GM23338 (cell line): ENCODE measurements around the gene SPG7. TPM values are rescaled to one million over a fixed set of nuclear protein-coding genes. Genes with fewer than 3 reads are reported as not detected.

Experiments used
- polyA plus RNA-seq: library from polyadenylated mRNA; unstranded; fragments of >200 nt; fragmentation: Nextera tagmentation; extraction: Ambion mirVana; gene quantifications from 2 replicates; pipeline ENCODE4 v1.2.1, GENCODE V29; 2016
- small RNA-seq: library from RNA; depleted of rRNA; stranded (forward); fragments of <200 nt; gene quantifications from one replicate; pipeline ENCODE3, GENCODE V24; 2014; ENCODE audit warnings: low replicate concordance
- total RNA-seq: library from RNA; depleted of rRNA; stranded (reverse); fragments of >200 nt; shearing (Covaris generic); gene quantifications from 2 replicates; pipeline ENCODE4 v1.2.3, GENCODE V29; 2014; rRNA removed

The SPG7 gene
- total and polyA plus RNA-seq, 2 experiments from 2014 or later, result 77.1 to 267 TPM

Small RNA genes lying within 50 kb of the gene (small RNA-seq; reads per million reads assigned to genes)
- gene SNORD68, result not detected

Other genes starting within 250 kb of the SPG7 start
- gene ANKRD11, start 17.8 kb upstream of the SPG7 start, total RNA-seq, result 114 and 159 TPM in 2 replicates
- gene ANKRD11, start 17.8 kb upstream of the SPG7 start, polyA plus RNA-seq, result 130 and 140 TPM in 2 replicates
- gene RPL13, start 52.3 kb downstream of the SPG7 start, total RNA-seq, result 3,617 and 4,677 TPM in 2 replicates
- gene RPL13, start 52.3 kb downstream of the SPG7 start, polyA plus RNA-seq, result 3,489 and 3,901 TPM in 2 replicates
- gene CPNE7, start 67.4 kb downstream of the SPG7 start, total RNA-seq, result 15.7 and 18.4 TPM in 2 replicates
- 10.0 and 11.2 TPM in 2 replicates for gene CPNE7, start 67.4 kb downstream of the SPG7 start, polyA plus RNA-seq
- 0.93 and 2.3 TPM in 2 replicates for gene DPEP1, start 105.2 kb downstream of the SPG7 start, total RNA-seq
- 0.38 and 1.7 TPM in 2 replicates for gene DPEP1, start 105.2 kb downstream of the SPG7 start, polyA plus RNA-seq
- gene CHMP1A, start 149.3 kb downstream of the SPG7 start, total RNA-seq, result 60.1 and 81.9 TPM in 2 replicates
- 42.3 TPM in 2 replicates for gene CHMP1A, start 149.3 kb downstream of the SPG7 start, polyA plus RNA-seq
- 5.8 and 6.6 TPM in 2 replicates for gene SPATA33, start 149.4 kb downstream of the SPG7 start, total RNA-seq
- 13.9 and 17.4 TPM in 2 replicates for gene SPATA33, start 149.4 kb downstream of the SPG7 start, polyA plus RNA-seq
- 53.2 and 64.6 TPM in 2 replicates for gene CDK10, start 178.3 kb downstream of the SPG7 start, total RNA-seq
- 79.0 and 88.0 TPM in 2 replicates for gene CDK10, start 178.3 kb downstream of the SPG7 start, polyA plus RNA-seq
- gene SPATA2L, start 193.3 kb downstream of the SPG7 start, total RNA-seq, result 23.4 and 26.2 TPM in 2 replicates
- 6.9 and 11.1 TPM in 2 replicates for gene SPATA2L, start 193.3 kb downstream of the SPG7 start, polyA plus RNA-seq
- gene VPS9D1, start 212.5 kb downstream of the SPG7 start, total RNA-seq, result 1.8 and 2.1 TPM in 2 replicates
- gene VPS9D1, start 212.5 kb downstream of the SPG7 start, polyA plus RNA-seq, result 2.0 and 2.2 TPM in 2 replicates
- gene ZNF276, start 213.1 kb downstream of the SPG7 start, total RNA-seq, result 12.7 and 15.6 TPM in 2 replicates
- gene ZNF276, start 213.1 kb downstream of the SPG7 start, polyA plus RNA-seq, result 3.4 and 4.3 TPM in 2 replicates